Prostate gland (tissue), 2 donors: ENCODE results near the gene SLC39A7.

ENCODE experiments used
- CTCF ChIP-seq, 4 experiments: fragments of 200-600 bp in 2 of 4; fragments of 450-650 bp in 2 of 4; sonication (generic) in 2 of 4; IDR thresholded peaks; 1 replicate in 3 of 4; 2 replicates in 1 of 4; pipeline ENCODE4 v1.5.1; 2016 to 2019; ENCODE audit warnings: antibody characterized with exemption in 4 of 4, mild to moderate bottlenecking in 2 of 4, moderate library complexity in 2 of 4
- POLR2A ChIP-seq: fragments of 450-650 bp; IDR thresholded peaks from one replicate; pipeline ENCODE4 v1.6.1; 2016; ENCODE audit warnings: antibody characterized with exemption, mild to moderate bottlenecking
- POLR2AphosphoS5 ChIP-seq: sonication (generic); formaldehyde crosslinking; IDR thresholded peaks from one replicate; pipeline ENCODE4 v1.6.1; 2017; ENCODE audit warnings: antibody characterized with exemption

GRCh38 chr6:33217246-33217645 lies 16.6 kb downstream of the SLC39A7 start:
- no peak for TF ChIP-seq CTCF (IDR thresholded peaks at IDR 0.05)
- TF ChIP-seq POLR2A, result no peak
- no peak for TF ChIP-seq POLR2AphosphoS5
